ENCODE measurements around the gene HEPH. TPM values are rescaled to one million over a fixed set of nuclear protein-coding genes. Genes with fewer than 3 reads are reported as not detected.

The HEPH gene
- total RNA-seq, 1 experiment from 2014 or later: 31.7 TPM

DNA sequence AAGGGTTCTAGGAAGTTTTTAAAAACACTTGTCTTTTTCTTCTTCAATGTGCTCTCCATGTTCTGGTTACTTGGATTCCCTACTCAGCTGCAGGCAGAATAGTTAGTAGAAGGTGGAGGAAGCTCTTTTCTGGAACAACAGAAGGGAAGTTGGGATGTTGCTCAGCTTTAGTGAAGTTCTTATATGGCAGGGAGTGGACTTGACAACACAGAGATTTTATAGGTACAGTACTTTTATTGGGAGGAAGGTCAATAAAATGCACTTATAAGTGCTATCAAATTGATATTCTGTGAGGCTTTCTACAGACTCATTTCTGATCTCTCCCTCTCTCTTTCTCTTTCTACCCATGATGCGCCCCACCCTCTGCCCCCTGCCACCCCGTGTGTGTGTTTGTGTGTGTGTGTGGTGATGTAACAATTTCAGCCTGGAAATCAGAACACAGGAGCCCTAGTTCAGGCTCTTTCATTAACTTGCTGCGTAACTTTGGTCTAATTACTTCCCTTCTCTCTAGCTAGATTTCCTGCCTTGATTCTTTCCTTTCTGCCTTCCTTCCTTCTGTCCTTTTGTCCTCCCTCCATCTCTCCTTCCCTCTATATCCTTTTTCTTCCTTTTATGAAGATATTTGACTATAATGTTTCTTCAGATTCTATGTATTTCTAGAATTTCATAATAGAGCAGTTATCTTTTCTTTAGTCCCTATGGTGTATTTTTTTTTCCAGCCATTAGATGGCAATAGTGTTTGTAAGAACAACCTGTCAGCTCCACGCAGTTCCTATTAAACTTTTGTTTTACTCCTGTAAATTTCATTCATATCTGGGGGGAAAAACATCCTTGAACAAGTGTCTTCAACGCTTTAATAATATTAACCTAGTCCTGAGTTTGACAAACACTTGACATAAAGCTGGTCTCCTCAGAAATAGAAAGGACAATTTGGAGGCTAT, 37.1 kb downstream of the HEPH start (continued):
- TF ChIP-seq, protein P1, sequence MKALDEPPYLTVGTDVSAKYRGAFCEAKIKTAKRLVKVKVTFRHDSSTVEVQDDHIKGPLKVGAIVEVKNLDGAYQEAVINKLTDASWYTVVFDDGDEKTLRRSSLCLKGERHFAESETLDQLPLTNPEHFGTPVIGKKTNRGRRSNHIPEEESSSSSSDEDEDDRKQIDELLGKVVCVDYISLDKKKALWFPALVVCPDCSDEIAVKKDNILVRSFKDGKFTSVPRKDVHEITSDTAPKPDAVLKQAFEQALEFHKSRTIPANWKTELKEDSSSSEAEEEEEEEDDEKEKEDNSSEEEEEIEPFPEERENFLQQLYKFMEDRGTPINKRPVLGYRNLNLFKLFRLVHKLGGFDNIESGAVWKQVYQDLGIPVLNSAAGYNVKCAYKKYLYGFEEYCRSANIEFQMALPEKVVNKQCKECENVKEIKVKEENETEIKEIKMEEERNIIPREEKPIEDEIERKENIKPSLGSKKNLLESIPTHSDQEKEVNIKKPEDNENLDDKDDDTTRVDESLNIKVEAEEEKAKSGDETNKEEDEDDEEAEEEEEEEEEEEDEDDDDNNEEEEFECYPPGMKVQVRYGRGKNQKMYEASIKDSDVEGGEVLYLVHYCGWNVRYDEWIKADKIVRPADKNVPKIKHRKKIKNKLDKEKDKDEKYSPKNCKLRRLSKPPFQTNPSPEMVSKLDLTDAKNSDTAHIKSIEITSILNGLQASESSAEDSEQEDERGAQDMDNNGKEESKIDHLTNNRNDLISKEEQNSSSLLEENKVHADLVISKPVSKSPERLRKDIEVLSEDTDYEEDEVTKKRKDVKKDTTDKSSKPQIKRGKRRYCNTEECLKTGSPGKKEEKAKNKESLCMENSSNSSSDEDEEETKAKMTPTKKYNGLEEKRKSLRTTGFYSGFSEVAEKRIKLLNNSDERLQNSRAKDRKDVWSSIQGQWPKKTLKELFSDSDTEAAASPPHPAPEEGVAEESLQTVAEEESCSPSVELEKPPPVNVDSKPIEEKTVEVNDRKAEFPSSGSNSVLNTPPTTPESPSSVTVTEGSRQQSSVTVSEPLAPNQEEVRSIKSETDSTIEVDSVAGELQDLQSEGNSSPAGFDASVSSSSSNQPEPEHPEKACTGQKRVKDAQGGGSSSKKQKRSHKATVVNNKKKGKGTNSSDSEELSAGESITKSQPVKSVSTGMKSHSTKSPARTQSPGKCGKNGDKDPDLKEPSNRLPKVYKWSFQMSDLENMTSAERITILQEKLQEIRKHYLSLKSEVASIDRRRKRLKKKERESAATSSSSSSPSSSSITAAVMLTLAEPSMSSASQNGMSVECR (CRISPR knock-in tag; IDR thresholded peaks at IDR 0.05; ENCODE audit: borderline replicate concordance): no peak
- TF ChIP-seq, protein P2, sequence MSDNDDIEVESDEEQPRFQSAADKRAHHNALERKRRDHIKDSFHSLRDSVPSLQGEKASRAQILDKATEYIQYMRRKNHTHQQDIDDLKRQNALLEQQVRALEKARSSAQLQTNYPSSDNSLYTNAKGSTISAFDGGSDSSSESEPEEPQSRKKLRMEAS (CRISPR knock-in tag; IDR thresholded peaks at IDR 0.05): no peak
- TF ChIP-seq CBFB (CRISPR knock-in tag; IDR thresholded peaks at IDR 0.05; ENCODE audit: low read depth): no peak
- TF ChIP-seq ZNF396 (CRISPR knock-in tag; IDR thresholded peaks at IDR 0.05; ENCODE audit: borderline replicate concordance): no peak
- TF ChIP-seq, protein P3, sequence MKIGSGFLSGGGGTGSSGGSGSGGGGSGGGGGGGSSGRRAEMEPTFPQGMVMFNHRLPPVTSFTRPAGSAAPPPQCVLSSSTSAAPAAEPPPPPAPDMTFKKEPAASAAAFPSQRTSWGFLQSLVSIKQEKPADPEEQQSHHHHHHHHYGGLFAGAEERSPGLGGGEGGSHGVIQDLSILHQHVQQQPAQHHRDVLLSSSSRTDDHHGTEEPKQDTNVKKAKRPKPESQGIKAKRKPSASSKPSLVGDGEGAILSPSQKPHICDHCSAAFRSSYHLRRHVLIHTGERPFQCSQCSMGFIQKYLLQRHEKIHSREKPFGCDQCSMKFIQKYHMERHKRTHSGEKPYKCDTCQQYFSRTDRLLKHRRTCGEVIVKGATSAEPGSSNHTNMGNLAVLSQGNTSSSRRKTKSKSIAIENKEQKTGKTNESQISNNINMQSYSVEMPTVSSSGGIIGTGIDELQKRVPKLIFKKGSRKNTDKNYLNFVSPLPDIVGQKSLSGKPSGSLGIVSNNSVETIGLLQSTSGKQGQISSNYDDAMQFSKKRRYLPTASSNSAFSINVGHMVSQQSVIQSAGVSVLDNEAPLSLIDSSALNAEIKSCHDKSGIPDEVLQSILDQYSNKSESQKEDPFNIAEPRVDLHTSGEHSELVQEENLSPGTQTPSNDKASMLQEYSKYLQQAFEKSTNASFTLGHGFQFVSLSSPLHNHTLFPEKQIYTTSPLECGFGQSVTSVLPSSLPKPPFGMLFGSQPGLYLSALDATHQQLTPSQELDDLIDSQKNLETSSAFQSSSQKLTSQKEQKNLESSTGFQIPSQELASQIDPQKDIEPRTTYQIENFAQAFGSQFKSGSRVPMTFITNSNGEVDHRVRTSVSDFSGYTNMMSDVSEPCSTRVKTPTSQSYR (CRISPR knock-in tag; IDR thresholded peaks at IDR 0.05): no peak
- TF ChIP-seq TEAD1 (CRISPR knock-in tag; IDR thresholded peaks at IDR 0.05): no peak
- no peak for TF ChIP-seq OVOL2 (CRISPR knock-in tag; IDR thresholded peaks at IDR 0.05; ENCODE audit: borderline replicate concordance)
- TF ChIP-seq, protein P4, sequence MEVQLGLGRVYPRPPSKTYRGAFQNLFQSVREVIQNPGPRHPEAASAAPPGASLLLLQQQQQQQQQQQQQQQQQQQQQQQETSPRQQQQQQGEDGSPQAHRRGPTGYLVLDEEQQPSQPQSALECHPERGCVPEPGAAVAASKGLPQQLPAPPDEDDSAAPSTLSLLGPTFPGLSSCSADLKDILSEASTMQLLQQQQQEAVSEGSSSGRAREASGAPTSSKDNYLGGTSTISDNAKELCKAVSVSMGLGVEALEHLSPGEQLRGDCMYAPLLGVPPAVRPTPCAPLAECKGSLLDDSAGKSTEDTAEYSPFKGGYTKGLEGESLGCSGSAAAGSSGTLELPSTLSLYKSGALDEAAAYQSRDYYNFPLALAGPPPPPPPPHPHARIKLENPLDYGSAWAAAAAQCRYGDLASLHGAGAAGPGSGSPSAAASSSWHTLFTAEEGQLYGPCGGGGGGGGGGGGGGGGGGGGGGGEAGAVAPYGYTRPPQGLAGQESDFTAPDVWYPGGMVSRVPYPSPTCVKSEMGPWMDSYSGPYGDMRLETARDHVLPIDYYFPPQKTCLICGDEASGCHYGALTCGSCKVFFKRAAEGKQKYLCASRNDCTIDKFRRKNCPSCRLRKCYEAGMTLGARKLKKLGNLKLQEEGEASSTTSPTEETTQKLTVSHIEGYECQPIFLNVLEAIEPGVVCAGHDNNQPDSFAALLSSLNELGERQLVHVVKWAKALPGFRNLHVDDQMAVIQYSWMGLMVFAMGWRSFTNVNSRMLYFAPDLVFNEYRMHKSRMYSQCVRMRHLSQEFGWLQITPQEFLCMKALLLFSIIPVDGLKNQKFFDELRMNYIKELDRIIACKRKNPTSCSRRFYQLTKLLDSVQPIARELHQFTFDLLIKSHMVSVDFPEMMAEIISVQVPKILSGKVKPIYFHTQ (CRISPR knock-in tag; IDR thresholded peaks at IDR 0.05): no peak
- no peak for TF ChIP-seq PRRX2 (CRISPR knock-in tag; IDR thresholded peaks at IDR 0.05)
- TF ChIP-seq NFATC4 (CRISPR knock-in tag; IDR thresholded peaks at IDR 0.05): no peak
- TF ChIP-seq, protein P5, sequence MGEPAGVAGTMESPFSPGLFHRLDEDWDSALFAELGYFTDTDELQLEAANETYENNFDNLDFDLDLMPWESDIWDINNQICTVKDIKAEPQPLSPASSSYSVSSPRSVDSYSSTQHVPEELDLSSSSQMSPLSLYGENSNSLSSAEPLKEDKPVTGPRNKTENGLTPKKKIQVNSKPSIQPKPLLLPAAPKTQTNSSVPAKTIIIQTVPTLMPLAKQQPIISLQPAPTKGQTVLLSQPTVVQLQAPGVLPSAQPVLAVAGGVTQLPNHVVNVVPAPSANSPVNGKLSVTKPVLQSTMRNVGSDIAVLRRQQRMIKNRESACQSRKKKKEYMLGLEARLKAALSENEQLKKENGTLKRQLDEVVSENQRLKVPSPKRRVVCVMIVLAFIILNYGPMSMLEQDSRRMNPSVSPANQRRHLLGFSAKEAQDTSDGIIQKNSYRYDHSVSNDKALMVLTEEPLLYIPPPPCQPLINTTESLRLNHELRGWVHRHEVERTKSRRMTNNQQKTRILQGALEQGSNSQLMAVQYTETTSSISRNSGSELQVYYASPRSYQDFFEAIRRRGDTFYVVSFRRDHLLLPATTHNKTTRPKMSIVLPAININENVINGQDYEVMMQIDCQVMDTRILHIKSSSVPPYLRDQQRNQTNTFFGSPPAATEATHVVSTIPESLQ (CRISPR knock-in tag; IDR thresholded peaks at IDR 0.05): no peak
- no peak for TF ChIP-seq RORB (CRISPR knock-in tag; IDR thresholded peaks at IDR 0.05)
- TF ChIP-seq, protein P6, sequence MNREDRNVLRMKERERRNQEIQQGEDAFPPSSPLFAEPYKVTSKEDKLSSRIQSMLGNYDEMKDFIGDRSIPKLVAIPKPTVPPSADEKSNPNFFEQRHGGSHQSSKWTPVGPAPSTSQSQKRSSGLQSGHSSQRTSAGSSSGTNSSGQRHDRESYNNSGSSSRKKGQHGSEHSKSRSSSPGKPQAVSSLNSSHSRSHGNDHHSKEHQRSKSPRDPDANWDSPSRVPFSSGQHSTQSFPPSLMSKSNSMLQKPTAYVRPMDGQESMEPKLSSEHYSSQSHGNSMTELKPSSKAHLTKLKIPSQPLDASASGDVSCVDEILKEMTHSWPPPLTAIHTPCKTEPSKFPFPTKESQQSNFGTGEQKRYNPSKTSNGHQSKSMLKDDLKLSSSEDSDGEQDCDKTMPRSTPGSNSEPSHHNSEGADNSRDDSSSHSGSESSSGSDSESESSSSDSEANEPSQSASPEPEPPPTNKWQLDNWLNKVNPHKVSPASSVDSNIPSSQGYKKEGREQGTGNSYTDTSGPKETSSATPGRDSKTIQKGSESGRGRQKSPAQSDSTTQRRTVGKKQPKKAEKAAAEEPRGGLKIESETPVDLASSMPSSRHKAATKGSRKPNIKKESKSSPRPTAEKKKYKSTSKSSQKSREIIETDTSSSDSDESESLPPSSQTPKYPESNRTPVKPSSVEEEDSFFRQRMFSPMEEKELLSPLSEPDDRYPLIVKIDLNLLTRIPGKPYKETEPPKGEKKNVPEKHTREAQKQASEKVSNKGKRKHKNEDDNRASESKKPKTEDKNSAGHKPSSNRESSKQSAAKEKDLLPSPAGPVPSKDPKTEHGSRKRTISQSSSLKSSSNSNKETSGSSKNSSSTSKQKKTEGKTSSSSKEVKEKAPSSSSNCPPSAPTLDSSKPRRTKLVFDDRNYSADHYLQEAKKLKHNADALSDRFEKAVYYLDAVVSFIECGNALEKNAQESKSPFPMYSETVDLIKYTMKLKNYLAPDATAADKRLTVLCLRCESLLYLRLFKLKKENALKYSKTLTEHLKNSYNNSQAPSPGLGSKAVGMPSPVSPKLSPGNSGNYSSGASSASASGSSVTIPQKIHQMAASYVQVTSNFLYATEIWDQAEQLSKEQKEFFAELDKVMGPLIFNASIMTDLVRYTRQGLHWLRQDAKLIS (CRISPR knock-in tag; IDR thresholded peaks at IDR 0.05; ENCODE audit: borderline replicate concordance): no peak

All from WTC11 (cell line).